ENCODE data around the gene GPR153.

- TF ChIP-seq CTCF (conservative IDR thresholded peaks at IDR 0.05; ENCODE audit: low read depth, low read length) (no peak), EZH2 (IDR thresholded peaks at IDR 0.05; ENCODE audit: low read length, unreplicated experiment) (no peak)
Observed at GRCh38 chr1:6271006-6271405, 10.1 kb upstream of the GPR153 start.
